Stimulated activated CD4-positive, alpha-beta T cell treated with anti-CD3 and anti-CD28 coated beads, Interleukin-4, amount 100 ng/mL, for 48 hours (primary cell): ENCODE results near the gene TMTC1.

Source experiments
- DNase-seq, 2 donors: peaks; one replicate each; pipeline ENCODE4 v3.0.0-alpha.2; 2020; ENCODE audit warnings: low read depth in 2 of 2

The TMTC1 gene

GRCh38 chr12:29451888-29452287 lies 331.9 kb downstream of the TMTC1 start:
- DNase-seq = no peak
